NCI-H2196 (cell line): ENCODE results near the gene DUSP11.
A peak's percentile ranks its signal among the peaks of the same experiment; 100 is the strongest.
"Not testable (repeated sequence)": the region's sequence is repeated elsewhere in the genome, so short reads cannot be mapped to it uniquely, and the experiment has no call there.

Experiments
- DNase-seq: peaks from one replicate; lab custom pipeline; 2025; ENCODE audit not compliant: unreplicated experiment; lab: John Stamatoyannopoulos, UW

Gene DUSP11

DNA sequence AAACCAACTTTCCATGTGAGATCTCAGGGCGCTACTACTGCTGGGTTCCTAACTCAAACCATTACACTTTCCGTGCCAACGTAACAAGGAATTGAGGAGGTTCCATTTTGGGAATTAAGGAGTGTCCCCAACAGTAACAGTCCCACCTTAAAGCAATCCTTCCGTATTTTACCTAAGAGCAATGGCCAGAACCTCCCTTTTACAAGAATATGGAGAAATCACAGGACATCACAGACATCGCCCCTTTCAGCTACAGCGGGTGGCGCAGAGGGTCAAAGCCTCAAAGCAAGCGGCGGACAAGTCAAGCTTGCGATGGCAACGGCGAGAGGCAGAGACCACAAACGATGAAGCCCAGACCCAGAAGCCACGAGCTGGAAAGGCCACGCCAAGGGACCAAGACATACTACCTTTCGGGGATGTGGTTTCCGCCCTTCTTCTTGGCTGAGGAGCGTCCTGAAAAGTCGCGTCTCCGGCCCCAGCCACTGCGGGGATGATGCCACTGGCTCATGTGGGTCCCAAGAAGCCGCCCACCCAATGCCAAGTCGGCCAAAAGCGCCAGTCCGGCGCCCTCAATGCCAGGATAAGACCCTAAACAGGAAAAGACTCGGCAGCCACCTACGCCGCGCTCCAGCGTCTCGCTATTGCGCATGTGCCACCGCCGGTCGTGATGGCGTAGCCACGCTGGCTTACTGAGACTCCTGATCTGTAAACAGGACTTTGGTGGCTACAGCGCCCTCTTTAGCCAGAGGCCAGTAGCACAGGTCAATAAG, at the start of gene DUSP11:
DUSP11 (minus strand) TSS at position 637 of the 770 bp plus-strand sequence; CDS start at position 508, 129 bp downstream.
- DNase-seq: peak; percentile 85

- DNase-seq: peak; percentile 89
Observed at GRCh38 chr2:73828818-73829570, 49.1 kb upstream of the DUSP11 start, which contains the start of gene STAMBP. Gene STAMBP (plus strand): TSS chr2:73828961. CDS start chr2:73830857, 1,896 bp downstream.

DNA sequence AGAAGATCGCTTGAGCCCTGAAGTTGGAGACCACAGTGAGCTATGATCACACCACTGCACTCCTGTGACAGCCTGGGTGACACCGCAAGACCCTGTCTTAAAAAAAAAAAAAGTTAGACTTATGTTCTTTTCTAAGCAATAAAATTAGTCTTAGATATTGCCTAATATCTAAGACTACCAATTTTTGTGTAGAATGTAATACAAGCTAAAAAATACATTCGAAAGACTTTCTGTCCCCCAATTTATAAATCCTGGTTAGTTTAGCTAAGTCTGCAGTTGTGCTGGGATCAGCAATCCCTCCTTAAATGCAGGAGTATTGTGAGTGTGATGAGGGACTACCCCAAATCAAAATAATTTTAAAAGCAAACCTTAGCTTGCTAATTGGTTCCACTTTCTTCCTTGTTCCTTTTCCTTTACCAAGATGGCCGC, 48.5 kb upstream of the DUSP11 start:
- no peak for DNase-seq

GRCh38 chr2:73827660-73828388, 47.9 kb upstream of the DUSP11 start:
- no peak for DNase-seq

DNA sequence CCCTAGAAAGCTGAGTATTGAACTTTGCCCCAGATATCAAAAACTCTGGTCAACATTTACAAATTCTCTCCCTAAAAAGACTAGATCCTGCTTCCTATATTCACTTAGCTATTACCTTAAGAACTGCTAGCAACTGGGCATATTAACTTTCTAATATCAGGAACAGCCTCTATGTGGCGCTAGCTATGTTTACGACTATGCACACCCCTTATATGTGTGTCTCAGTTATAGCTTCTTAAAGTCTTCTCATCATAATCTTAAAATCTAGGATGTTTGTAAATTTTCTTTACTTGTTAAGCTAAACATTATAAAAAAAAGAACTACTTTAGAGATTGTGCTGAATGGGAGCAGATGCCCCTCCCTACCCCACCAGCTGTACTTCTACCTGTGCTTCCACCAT, 47.1 kb upstream of the DUSP11 start:
- peak; percentile 11 for DNase-seq

GRCh38 chr2:73825408-73825807, 45.5 kb upstream of the DUSP11 start:
- no peak for DNase-seq

- peak; percentile 35 for DNase-seq
Observed at GRCh38 chr2:73823916-73824523, 44.1 kb upstream of the DUSP11 start.

GRCh38 chr2:73823416-73823815, 43.5 kb upstream of the DUSP11 start:
- no peak for DNase-seq

DNA sequence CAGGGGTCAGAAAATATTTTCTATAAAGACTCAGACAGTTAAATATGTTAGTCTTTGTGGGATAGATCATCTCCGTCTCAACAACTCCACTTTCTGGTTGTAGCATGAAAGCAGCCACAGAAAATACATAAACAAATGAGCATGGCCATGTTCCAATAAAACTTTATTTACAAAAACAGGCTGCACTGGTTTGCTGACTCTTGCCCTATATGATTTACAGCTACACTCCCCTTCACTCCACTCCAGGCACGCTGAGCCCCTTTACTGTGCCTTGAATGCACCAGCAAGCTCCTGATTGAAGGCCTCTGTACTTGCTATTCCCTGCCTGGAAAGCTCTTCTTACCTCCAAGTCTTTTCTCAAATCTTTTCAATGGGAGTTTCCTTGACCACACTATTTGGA, 43.1 kb upstream of the DUSP11 start:
- DNase-seq: no peak

DNA sequence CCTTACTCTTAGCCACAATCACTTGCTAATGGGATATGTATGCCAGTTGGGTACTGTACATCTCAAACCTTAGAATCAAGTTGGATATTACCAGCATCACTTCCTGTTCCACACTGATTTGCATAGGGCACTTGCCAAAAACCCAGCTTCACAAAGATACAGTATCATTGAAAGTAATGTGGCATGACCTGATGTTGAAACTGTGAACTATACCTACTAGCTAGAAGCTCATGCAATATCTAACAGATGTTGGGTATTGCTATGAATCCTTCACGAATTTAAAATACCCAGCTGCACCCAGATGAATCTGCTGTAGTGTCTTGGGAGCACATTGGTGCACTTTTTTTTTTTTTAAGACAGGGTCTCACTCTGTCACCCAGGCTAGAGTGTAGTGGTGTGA, 42.4 kb upstream of the DUSP11 start:
- DNase-seq: no peak

DNA sequence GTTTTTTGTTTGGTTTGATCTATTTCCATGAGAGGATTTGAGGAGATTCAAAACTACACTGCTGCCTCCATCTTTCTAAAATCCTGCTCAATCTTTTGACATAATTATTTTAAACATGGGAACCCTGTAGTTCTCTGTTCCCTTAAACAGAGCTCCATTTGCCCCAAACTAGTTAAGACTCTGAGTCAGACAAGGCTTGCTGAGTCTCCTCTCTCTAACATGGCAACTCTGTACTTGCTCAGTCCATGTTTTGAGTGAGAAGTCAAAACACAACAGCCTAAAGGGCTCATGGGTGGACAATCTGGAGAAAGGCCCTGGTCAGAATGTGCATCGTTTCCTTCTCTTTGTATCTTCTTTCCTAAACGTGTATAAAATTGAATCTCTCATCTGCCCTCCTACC, 41.8 kb upstream of the DUSP11 start:
- no peak for DNase-seq

GRCh38 chr2:73821227-73821626, 41.3 kb upstream of the DUSP11 start:
- DNase-seq: no peak

DNA sequence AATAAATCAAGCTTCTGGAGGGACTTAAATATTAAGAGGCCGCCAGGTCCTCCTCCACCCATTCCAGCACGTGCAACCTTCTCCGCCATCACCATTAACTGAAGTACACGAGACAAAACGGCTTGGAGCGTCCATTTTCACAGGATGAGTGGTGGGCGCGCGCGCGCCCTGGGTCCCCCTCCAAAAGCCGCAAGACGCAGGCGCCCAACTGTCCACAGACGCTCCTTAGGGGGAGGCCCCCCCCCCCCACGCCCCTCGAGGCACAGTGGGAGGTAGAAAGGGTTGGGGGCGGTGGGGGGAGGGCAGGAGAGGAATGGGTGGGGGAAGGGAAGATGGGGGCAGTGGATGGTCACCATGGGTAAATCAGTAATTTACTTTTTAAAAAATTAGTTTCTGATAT, 38.4 kb upstream of the DUSP11 start:
- DNase-seq: no peak

GRCh38 chr2:73812635-73813034, 32.7 kb upstream of the DUSP11 start:
- DNase-seq: no peak

DNA sequence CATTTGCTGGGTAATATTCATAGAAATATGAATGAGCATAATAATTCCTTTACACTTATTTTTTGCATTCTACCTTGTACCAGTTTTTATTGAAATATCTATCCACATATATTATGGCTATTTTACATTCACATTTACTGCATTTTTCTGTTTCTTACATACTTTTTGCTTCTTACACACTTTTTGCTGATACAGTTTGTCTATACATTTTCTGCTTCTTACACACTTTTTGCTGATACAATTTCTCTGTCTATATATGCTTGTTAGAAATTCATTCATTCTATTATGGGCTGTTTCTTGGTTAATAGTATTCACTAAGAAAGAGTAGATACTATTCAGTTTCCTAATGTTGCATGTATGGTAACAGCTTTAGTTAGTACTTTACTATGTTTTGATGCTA, 32.0 kb upstream of the DUSP11 start:
- no peak for DNase-seq

DNA sequence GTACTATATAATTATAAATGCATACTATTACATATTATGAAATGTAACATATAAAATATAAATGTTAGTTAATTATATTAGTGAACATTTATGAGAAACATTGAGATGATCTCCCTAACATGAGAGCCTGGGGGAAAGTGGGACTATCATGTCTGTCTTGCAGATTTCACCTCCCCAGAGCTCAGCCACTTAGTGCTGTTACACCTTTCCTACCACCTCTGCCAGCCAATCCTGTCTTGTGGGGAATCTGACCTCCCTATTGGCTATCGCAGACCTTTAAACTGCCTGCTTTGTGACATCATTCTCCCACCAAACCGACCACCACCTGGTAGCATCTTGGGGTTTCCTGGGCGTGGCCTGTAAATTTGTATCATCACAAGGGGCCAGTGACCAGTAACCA, 4.0 kb upstream of the DUSP11 start, which contains the start of gene C2orf78:
C2orf78 (plus strand) TSS at position 301 of the 400 bp plus-strand sequence. CDS start 127 bp downstream, outside the sequence.
- DNase-seq: not testable (repeated sequence)

DNA sequence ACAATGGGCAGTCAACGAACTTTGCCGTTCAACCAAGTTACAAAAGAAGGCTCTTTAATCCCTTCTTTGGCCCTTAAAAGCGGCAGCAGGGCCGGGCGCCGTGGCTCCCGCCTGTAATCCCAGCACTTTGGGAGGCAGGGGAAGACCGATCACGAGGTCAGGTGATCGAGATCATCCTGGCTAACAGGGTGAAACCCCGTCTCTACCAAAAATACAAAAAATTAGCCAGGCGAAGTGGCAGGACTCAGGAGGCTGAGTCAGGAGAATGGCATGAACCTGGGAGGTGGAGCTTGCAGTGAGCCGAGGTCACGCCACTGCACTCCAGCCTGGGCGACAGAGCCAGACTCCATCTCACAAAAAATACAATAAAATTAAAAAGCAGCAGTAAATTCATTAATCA, 3.5 kb upstream of the DUSP11 start:
- DNase-seq: not testable (repeated sequence)

DNA sequence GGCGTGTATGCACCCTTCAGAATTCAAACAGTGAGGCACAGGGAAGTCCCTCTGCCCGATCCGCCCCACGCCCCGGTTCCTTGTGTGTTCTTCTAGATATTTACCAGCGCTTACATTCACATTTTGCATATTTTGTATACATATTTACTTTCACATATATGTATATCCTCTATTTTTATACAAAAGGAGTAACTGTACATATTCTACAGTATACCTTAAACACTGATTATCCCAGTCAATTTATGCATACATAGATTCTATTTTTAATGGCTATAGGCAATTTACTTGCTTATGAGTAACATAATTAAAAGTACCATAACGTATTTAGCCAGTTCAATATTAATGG, 307 bp upstream of the DUSP11 start:
- DNase-seq: no peak

GRCh38 chr2:73778867-73779466, 936 bp downstream of the DUSP11 start:
- not testable (repeated sequence) for DNase-seq

DNA sequence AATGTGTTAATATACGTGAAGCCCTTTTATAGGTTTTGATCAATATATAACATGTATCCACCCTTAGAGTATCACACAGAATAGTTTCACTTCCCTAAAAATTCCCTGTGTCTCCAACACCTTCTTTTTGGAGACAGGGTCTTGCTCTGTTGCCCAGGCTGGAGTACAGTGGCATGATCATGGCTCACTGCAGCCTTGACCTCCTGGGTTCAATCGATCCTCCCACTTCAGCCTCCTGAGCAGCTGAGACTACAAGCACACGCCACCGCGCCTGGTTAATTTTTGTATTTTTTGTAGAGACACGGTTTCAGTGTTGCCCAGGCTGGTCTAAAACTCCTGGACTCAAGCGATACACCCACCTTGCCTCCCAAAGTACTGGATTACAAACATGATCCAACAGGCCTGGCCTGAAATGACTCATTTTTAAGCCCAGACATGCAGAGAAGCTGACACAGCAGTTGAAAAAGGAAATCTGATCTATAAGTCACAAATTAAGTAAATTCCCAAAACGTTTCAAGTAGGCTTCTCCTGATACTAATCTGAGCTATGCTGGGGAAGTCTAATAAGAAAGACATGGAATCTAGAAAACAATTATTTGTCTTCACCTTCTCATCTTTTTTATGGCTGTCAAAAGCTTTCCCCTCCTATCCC, 2.9 kb downstream of the DUSP11 start:
- DNase-seq: peak; percentile 4
